ENCODE data around the gene PKDCC.

The PKDCC gene, protein sequence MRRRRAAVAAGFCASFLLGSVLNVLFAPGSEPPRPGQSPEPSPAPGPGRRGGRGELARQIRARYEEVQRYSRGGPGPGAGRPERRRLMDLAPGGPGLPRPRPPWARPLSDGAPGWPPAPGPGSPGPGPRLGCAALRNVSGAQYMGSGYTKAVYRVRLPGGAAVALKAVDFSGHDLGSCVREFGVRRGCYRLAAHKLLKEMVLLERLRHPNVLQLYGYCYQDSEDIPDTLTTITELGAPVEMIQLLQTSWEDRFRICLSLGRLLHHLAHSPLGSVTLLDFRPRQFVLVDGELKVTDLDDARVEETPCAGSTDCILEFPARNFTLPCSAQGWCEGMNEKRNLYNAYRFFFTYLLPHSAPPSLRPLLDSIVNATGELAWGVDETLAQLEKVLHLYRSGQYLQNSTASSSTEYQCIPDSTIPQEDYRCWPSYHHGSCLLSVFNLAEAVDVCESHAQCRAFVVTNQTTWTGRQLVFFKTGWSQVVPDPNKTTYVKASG

DNA sequence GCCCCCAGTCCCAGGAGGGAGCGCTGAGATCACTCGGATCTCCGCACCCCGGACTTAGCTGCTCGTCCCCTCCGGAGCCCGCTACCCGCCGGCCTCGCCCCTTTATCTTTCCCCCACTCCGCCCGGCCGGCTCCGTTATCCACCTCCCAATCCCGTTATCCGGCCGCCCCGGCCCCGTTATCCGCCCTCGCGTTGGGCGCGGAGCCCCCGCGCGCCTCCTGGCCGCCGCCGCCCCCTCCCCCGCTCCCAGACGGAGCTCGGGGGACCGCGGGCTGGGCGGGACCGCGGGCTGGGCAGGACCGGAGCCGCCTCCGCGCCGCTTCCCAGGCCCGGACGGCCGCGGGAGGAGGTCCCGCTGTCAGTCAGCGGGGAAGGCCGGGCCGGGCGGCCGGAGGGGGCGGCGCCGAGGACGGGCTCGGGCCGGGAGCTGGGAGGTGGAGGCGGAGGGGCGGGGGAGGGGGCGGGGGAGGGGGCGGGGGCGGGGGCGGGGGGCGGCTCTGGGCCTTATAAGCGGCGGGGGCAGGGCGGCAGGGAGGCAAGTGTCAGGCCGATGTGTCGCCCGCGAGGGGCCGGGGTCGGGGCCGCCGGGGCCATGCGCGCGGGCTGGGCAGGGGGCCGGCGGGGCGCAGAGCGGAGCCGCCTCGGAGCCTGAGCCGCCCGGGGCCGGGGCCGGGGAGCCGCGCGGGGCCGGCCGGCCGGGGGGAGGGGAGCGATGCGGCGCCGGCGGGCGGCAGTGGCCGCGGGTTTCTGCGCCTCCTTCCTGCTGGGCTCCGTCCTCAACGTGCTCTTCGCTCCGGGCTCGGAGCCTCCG, at the start of gene PKDCC:
TSS of gene PKDCC (plus strand) at position 534 of the 811 bp plus-strand sequence. CDS start at position 713, 179 bp downstream.
- DNase-seq (ENCODE audit: low spot score): peak; percentile 78

DNA sequence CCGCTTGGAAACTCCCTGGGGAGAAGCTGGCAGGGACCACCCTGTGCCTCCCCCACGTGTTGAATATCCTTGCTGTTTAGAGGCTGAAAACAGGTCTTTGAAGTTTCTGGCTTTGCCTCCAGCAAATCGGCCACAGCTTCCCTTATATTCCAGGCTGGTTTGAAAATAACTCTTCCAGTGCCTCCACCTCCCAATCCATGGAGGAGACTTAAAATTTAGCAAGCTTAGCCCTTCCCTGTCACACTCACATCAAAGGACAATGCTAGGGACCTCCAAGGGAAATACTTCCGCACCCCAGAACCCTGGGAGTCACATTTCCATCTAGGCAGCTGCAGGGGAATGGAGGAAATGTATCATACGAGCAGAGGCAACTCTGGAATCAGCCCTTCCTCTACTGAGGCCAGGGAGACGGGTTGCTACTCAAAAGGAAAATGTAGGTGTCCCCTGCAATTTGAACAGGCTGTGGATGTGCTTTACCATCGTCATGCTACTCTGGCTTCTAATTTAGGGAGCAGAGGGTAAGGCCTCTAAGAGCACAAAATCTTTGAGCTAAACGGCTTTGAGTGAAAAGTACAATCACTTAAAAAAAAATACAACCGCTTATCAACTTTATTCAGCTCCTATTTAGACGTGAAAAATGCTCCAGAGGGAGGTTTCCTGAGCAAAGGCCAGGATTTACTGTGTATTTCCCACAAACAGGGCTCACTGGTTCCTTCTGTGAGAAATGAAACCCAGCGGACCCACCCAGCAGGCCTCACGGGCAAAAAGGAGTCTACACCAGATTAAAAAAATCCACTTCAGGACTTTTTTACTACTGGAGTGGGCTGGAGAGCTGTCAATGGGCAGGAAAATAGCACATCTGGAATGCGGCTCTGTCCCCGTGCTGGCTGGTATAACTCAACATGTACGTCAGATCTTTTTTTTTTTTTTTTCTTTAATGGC, 49.4 kb upstream of the PKDCC start:
- DNase-seq (ENCODE audit: low spot score): no peak

DNA sequence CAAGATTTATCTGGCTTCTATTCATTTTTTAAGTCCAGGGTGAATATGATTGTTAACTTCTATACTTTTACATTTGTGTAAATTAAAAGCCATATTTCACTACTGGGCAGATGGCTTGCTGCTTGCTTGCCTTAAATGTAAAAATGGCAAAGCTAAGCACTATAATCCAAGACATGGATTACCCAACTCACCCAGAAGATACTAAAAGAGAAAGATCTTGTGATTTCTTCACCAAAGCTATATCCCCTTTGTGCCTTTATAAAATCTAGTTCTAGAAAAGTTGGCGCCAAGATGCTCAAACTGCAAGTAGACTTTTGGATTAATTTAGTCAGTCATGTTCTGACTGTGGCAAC, 48.7 kb upstream of the PKDCC start:
- no peak for DNase-seq (ENCODE audit: low spot score)

DNA sequence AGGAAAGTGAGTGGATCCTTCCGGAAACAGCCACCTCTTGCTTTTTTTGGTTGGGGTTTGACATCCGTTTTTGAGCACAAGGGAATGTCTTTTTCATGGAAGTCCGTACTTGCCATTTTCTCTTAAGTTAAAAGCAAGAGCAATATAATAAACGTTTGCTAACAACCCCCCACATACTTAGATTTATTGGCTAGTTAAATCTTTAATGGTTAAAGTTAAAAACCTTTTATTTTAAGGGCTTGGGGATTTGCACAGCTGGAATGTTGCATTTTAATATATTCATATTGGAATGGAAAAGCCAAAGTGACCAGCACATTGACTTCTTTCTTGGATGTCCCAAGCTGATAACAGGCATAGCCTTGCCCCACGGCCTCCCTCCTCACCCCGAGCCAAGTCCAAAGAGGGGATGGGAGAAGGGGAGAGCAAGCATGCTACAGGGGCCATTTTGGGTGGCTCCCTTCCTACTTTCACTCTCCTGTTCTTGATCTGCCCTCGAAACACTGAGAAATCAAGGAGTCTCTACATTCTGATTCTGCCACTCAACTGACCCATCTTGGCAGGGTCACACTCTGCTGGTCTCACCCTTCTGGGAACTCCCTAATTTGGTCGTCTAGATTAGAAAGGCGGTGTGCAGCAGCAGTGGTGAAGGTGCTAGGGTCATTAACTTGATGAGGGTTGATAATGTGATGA, 48.1 kb upstream of the PKDCC start:
- DNase-seq (ENCODE audit: low spot score): no peak

DNA sequence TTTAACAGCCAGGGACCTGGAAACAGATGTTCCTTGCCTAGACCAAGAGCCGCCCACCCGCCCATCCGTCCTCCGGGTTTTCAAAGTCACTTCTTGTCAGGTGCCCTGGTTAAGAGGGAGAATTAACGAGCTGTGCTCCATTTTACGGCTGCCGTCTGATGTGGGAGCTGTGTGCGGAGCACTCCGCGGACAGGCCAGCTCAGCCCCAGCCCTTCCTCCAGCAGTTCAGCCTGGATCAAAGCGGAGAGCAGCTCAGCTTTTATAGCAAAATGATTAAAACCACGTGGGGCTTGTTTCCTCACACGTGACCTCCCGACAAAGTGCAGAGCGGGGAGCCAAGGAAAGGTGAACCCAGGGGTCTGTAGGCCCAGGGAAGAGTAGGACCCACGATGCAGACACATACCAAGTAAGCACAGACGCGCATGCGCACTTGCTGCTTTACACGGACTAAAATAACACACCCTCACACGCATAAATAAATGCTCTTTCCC, 46.1 kb upstream of the PKDCC start:
- no peak for DNase-seq (ENCODE audit: low spot score)

DNA sequence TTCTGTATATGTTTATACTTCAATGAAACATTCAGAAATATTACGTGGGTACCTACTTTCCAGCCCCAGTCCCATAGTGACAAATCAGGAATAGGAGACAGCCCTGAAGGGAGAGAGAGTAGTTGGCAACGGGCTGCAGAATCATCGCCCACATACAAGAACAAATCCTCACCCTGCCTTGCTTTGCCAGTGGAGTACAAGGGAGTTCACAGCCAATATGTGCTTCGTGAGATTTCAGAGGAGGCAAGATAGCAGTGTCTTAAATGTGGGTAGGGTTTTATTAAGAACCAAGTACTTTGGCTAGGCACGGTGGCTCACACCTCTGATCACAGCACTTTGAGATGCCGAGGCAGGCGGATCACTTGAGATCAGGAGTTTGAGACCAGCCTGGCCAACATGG, 40.3 kb upstream of the PKDCC start:
- DNase-seq (ENCODE audit: low spot score): no peak

DNA sequence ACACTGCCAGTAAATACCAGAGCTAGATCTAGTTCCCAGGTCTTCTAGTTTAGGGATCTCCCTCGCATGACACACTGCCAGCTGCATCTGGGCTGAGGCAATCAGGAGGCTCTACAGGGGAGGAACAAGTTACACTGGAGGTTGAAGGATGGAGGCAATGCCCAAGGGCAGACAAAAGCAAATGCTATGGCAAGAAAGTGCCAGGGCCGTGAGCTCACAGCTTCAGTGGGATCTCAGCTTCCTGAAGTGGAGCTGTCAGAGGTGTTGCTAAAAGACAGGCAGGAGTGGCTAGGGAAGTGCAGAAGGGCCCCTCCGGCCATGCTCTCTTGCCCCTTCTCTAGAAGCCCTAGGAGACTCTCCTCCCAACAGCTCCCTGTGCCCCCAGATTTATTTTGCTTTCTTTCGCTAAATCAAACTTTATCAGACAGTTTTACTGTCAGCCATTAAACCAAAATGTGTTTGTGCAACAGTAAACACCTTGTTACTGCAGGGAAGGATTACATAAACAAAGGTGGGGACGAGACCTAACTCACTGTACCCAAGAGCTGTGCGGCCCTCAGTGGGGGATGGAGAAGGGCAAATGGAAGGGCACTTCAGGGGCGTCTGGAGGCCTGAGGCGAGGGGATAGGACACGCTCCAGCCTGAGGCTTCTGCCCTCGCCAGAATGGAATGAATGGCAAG, 39.4 kb upstream of the PKDCC start:
- no peak for DNase-seq (ENCODE audit: low spot score)

DNA sequence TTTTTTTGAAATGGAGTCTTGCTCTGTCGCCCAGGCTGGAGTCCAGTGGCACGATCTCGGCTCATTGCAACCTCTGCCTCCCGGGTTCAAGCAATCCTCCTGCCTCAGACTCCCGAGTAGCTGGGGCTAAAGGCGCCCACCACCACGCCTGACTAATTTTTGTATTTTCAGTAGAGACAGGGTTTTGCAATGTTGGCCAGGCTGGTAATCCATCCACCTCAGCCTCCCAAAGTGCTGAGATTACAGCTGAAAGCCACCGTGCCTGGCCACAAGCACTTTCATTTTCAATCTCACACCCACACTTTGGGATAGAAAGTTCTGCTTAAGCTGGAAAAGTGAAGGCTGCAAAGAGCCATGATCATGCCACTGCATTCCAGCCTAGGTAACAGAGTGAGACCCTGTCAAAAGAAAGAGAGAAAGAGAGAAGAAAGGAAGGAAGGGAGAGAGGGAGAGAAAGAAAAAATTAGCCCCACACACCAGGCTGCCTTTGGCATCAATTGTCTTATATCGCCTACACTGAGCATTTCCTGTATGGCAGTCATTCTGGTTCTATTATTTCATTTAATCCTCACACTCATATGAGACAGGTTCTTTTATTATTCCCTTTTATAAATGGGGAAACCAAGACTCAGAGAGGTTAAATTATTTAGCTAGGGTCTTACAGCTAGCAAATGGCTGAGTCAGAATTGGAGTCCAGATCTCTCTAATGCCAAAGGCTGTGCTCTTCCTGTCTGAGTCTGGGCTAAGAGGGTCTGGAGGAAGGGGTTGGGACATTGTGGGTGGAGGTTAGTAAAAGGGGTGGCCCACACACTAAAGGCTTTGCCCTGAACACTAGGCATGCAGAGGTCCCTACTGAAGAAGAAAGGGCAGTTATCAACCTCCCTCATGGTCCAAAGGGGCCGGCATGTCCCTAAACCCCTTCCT, 37.9 kb upstream of the PKDCC start:
- no peak for DNase-seq (ENCODE audit: low spot score)

DNA sequence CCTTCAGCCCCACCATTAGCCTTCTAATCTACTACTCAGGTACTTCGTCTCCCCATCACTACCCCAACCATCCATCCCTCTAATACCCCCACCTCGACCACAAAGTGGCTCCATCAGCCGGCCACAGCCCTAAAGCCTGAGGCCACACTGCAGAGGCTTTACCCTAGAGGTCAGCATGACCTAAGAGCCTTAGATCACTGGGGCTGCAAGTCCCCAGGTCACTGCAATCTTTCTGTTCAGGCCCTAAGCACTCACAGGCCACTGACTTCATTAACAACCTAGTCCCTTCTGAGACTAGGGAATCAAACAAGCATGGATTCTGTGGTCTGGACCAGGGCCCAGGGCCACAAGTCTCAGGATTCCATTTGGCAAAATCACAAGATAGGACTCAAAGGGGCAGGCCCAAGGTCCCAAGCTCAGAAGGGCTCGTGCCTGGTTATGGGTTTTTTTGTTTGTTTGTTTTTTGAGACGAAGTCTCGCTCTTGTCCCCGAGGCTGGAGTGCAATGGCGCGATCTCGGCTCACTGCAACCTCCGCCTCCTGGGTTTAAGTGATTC, 37.0 kb upstream of the PKDCC start:
- DNase-seq (ENCODE audit: low spot score): peak; percentile 41

DNA sequence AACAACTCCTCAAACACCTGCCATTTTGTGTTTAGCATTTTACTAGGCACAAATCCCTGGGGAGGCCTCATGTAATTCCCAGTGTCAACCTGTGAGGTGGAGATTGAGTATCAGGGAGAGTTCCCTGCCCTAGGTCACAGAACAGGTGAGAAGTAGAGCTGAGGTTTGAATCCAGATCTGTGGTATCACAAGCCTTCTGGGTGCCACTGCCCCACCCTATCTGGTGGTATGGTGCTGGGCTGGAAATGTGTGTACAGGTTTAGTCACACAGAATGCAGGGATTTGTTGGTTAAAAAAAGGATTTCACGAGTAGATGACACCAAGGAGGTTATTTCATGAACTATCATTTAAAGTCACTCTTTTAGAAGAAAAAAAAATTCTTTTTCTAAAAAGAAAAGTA, 35.7 kb upstream of the PKDCC start:
- no peak for DNase-seq (ENCODE audit: low spot score)

DNA sequence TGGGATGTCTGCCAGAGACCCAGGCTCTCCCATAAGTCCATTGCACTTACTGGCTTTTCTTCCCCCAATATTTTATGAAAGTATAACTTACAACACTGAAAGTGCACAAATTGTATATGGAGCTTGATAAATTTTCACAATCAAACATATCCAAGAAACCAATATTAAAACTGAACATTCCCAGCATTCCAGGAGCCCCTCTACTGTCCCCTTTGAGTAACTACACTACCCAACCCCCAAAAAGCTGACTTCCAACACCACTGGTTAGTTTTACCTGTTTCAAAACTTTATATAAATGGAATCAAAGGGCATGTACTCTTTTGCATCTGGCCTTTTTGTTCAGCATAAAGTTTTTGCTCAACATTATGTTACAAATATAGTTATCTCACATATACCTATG, 35.2 kb upstream of the PKDCC start:
- no peak for DNase-seq (ENCODE audit: low spot score)

DNA sequence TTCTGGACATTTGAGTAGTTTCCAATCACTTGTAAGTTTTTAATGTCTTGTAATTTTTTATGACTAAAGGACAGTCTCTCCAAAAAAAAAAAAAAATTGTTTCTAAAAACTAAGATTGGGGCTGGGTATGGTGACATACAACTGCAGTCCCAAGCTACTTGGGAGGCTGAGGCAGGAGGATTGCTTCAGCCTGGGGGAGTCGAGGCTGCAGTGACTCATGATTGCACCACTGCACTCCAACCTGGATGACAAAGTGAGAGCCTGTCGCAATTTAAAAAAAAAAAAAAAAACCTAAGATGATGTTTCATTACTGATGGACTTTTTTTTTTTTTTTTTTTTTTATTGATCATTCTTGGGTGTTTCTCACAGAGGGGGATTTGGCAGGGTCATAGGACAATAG, 34.4 kb upstream of the PKDCC start:
- DNase-seq (ENCODE audit: low spot score): no peak

DNA sequence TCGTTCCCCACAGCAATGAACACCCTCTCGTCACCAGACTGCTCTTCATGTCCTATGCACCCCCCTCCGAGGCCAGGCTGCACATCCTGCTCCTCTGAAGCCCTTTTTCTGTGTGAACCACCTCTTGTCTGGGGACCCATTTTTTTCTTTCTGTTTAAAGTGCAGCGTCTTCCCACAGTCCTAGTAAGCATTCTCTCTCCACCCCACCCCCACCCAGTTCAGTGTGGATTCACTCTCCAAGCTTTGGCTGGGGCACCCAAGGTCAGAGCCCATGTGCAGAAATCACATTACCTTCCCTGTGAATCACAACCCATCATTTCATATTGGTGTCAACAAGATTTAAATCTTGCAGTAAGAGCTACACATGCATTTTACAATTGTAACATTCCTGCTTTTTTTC, 26.4 kb upstream of the PKDCC start:
- DNase-seq (ENCODE audit: low spot score): no peak

DNA sequence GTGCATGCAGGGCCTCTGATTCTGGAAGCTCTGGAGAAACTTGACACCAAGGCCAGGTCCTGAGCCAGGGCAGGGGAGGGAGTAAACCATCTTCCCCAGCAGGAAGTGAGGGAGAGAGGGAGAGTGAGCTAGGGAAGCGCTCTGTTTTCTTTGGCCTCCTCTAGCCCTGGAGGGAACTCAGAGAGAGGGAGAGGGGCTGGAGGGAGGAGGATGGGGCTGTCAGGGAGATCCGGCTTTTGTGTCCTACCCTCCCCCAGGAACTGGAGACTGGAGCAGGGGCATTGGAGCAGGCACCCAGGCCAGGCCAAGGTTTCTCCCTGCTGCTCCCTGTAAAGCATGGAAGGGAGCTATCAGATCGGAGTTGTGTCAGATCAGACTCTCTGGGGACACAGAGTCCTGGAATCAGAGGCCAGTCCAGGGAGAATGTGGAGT, 22.7 kb upstream of the PKDCC start:
- no peak for DNase-seq (ENCODE audit: low spot score)

DNA sequence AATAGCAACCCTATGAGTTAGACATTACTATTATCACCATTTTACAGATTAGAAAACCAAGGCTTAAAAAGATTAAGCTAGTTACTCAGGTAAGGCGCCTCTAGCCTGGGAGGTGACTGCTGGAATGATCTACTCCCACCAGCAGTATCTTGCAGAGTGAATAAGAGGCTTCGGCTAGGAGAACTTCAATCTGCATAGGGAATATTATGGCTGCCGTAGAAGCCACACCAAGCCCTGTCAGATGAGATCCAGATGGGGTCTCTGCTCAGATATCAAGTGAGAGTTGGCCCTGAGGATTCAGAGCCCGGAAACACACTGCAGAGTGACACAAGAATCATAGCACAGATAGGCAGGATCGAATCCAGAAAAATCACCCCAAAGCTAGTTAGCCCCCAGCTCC, 21.5 kb upstream of the PKDCC start:
- no peak for DNase-seq (ENCODE audit: low spot score)

DNA sequence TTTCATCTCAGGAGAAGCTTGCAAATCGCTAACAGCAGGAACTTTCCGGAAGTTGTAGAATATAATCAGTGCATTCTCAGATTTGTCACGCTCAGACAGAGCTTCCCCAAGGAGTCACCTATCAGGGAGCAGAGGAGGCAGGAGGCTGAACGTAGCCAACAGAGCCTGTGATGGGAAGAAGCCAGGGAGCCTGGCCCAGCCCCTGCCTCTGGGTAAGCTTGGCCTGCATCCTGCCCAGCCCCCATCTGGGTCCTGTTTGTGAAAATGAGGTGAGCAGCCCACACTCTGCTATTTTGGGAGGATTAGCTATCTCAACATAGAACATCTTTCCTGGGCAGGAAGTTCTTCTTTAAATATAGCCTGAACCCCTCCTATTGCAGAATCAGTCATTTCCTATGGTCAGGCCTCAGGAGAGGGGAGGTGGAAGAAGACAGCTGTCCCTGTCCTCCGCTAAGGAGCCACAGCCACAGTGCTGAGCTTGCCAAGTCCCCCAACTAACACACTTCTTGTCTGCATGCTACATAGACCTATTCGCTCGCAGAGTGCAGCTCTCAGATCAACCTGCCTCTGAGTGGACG, 19.2 kb upstream of the PKDCC start:
- DNase-seq (ENCODE audit: low spot score): no peak

DNA sequence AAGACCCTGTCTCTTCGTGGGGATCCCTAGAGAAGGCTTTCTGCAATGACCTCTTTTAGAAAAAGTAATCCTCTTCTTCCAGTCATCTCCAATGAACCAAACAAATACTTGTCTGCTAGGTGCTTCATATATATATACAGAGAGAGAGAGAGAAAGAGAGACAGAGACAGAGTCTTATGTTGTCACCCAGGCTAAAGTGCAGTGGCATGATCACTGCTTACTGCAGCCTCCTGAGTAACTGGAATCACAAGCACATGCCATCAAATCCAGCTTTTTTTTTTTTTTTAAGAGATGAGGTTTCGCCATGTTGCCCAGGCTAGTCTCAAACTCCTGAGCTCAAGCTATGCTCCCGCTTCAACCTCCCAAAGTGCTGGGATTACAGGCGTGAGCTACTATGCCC, 18.6 kb upstream of the PKDCC start:
- no peak for DNase-seq (ENCODE audit: low spot score)

DNA sequence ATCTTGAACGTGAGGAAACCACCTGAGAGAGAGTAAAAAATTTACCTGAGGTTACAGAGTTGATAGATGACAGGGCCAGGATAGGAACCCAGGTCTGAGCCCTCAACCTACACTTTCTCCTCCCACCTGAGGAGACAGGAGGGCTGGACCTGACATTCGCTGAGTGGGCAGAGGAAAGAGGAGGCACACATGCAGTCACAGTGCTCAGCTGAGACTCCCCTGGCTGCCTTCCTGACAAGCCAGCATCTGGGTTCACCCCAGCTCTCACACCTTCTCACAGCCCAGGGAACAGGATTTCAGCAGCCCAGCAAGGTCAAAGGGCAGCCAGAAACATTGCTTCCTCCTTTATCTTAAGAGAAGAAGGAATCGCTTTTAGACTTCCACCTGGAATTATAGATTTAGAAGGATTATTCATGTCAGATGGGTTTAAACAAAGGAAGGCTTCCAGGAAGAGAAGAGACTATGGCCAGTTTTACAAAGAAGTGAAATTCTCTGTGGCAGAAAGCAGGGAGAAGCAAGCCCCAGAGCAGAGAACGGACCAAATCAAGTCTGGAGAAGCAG, 18.1 kb upstream of the PKDCC start:
- DNase-seq (ENCODE audit: low spot score): no peak
